Neuronal stem cell (in vitro differentiated cells): ENCODE data around the gene CLEC4F.
"Not testable (repeated sequence)": the region's sequence is repeated elsewhere in the genome, so short reads cannot be mapped to it uniquely, and the experiment has no call there.

ENCODE experiments used
- DNase-seq: peaks from one replicate; pipeline ENCODE4 v3.0.0-alpha.2; 2013; ENCODE audit warnings: low spot score
- H2AFZ ChIP-seq: one replicate; pipeline ENCODE4 v1.6.1; 2013; ENCODE audit warnings: mild to moderate bottlenecking, low read length, inconsistent platforms
- H2AK5ac ChIP-seq: 2 replicates; pipeline ENCODE4 v1.6.1; 2013; ENCODE audit warnings: low read depth, mild to moderate bottlenecking, inconsistent platforms, low read length, moderate library complexity, mixed read lengths
- H2BK120ac ChIP-seq: 2 replicates; pipeline ENCODE4 v1.6.1; 2013; ENCODE audit warnings: low read depth, mild to moderate bottlenecking, inconsistent platforms, low read length, moderate library complexity, mixed read lengths
- H2BK12ac ChIP-seq: one replicate; pipeline ENCODE4 v1.6.1; 2013; ENCODE audit warnings: low read length, inconsistent platforms
- H2BK15ac ChIP-seq: 2 replicates; pipeline ENCODE4 v1.6.1; 2013; ENCODE audit warnings: mild to moderate bottlenecking, low read length, inconsistent platforms, mixed read lengths
- H2BK5ac ChIP-seq: one replicate; pipeline ENCODE4 v1.6.1; 2013; ENCODE audit warnings: inconsistent platforms, mild to moderate bottlenecking, low read length, moderate library complexity
- H3K14ac ChIP-seq: one replicate; pipeline ENCODE4 v1.6.1; 2013; ENCODE audit warnings: low read length, inconsistent platforms
- H3K18ac ChIP-seq: 2 replicates; pipeline ENCODE4 v1.6.1; 2013; ENCODE audit warnings: low read length, inconsistent platforms
- H3K23ac ChIP-seq: 2 replicates; pipeline ENCODE4 v1.6.1; 2013; ENCODE audit warnings: low read depth, mild to moderate bottlenecking, mixed read lengths, low read length, inconsistent platforms; ENCODE audit not compliant: poor library complexity
- H3K27ac ChIP-seq: replicated peaks from 3 replicates; pipeline ENCODE4 v1.5.1; 2013; ENCODE audit warnings: low read length, inconsistent platforms
- H3K27me3 ChIP-seq, 3 experiments: 2 replicates each; pipeline ENCODE4 v1.6.1; 2013; ENCODE audit warnings: low read length in 3 of 3, mild to moderate bottlenecking in 2 of 3, inconsistent platforms in 1 of 3, low read depth in 1 of 3, mixed read lengths in 1 of 3, moderate library complexity in 1 of 3; ENCODE audit not compliant: control insufficient read depth in 3 of 3, insufficient read depth in 3 of 3
- H3K36me3 ChIP-seq, 2 donors: replicated peaks in 1 of 2; 2 replicates each; pipeline ENCODE4 v1.6.1; 2013; ENCODE audit warnings: low read length in 2 of 2; ENCODE audit not compliant: control insufficient read depth in 2 of 2, insufficient read depth in 2 of 2
- H3K4ac ChIP-seq: 2 replicates; pipeline ENCODE4 v1.6.1; 2013; ENCODE audit warnings: inconsistent platforms, mild to moderate bottlenecking, low read length, moderate library complexity
- H3K4me1 ChIP-seq, 2 donors: 1 replicate in 1 of 2; 2 replicates in 1 of 2; pipeline ENCODE4 v1.6.1; 2013; ENCODE audit warnings: low read length in 2 of 2, low read depth in 1 of 2; ENCODE audit not compliant: control insufficient read depth in 2 of 2, insufficient read depth in 1 of 2
- H3K4me2 ChIP-seq: one replicate; pipeline ENCODE4 v1.6.1; 2013; ENCODE audit warnings: mild to moderate bottlenecking, low read length, inconsistent platforms; ENCODE audit not compliant: insufficient read depth, poor library complexity, severe bottlenecking
- H3K4me3 ChIP-seq, 2 donors: 2 replicates each; pipeline ENCODE4 v1.5.1; 2013; ENCODE audit warnings: low read length in 2 of 2, mild to moderate bottlenecking in 2 of 2, inconsistent platforms in 1 of 2, moderate library complexity in 1 of 2
- H3K79me1 ChIP-seq: one replicate; pipeline ENCODE4 v1.6.1; 2013; ENCODE audit warnings: low read depth, mild to moderate bottlenecking, inconsistent platforms, low read length, moderate library complexity
- H3K9ac ChIP-seq: one replicate; pipeline ENCODE4 v1.6.1; 2013; ENCODE audit warnings: mild to moderate bottlenecking, low read depth, low read length, inconsistent platforms; ENCODE audit not compliant: poor library complexity
- H3K9me3 ChIP-seq, 2 donors: replicated peaks in 1 of 2; 2 replicates each; pipeline versions ENCODE3 to v1.6.1; 2013; ENCODE audit warnings: low read length in 2 of 2, mild to moderate bottlenecking in 2 of 2, inconsistent platforms in 1 of 2, low read depth in 1 of 2, mixed read lengths in 1 of 2, moderate library complexity in 1 of 2; ENCODE audit not compliant: control insufficient read depth in 2 of 2, insufficient read depth in 1 of 2
- H4K8ac ChIP-seq: one replicate; pipeline ENCODE4 v1.6.1; 2013; ENCODE audit warnings: low read depth, mild to moderate bottlenecking, inconsistent platforms, low read length, moderate library complexity
- H4K91ac ChIP-seq: one replicate; pipeline ENCODE4 v1.6.1; 2013; ENCODE audit warnings: low read length, low read depth, mild to moderate bottlenecking, inconsistent platforms; ENCODE audit not compliant: poor library complexity
- WGBS, 2 donors: extraction: QIAGEN DNeasy Blood & Tissue Kit; methylation state at CpG; one replicate each; pipeline ENCODE4 v1.1.7; 2013; ENCODE audit warnings: missing lambda C conversion rate in 2 of 2, mixed read lengths in 1 of 2; ENCODE audit not compliant: insufficient read length in 2 of 2, insufficient replicate concordance in 1 of 2; ENCODE audit errors: extremely low coverage in 2 of 2; 5-methylcytosine and 5-hydroxymethylcytosine counted together

Gene CLEC4F

GRCh38 chr2:70799706-70800105 lies 20.7 kb downstream of the CLEC4F start:
- no peak overlapping the region for H3K4me2 ChIP-seq
- no CpG with 5 or more reads among the region's 2 CpGs for WGBS, 2 donors
- no peak overlapping the region for H4K8ac ChIP-seq
- no peak overlapping the region for H3K27ac ChIP-seq
- no peak overlapping the region for H3K4me3 ChIP-seq
- H3K14ac ChIP-seq: no peak overlapping the region
- no peak overlapping the region for H3K9ac ChIP-seq
- peaks cover 3% of the 10 kb centered on the region in 2 donors for H3K9me3 ChIP-seq
- H4K91ac ChIP-seq: no peak overlapping the region
- H3K4ac ChIP-seq: no peak overlapping the region
- H2BK12ac ChIP-seq: no peak overlapping the region
- H3K23ac ChIP-seq: no peak overlapping the region
- H3K27me3 ChIP-seq: peaks cover 0 to 50% (median 0%) of the 10 kb centered on the region in 3 experiments
- H3K18ac ChIP-seq: no peak overlapping the region
- H2AK5ac ChIP-seq: no peak overlapping the region
- no peak overlapping the region for H2BK5ac ChIP-seq
- DNase-seq: no peak
- no peak overlapping the region for H2AFZ ChIP-seq
- H3K36me3 ChIP-seq: no peaks in the 10 kb centered on the region
- H3K4me1 ChIP-seq: peaks cover 0 to 7% of the 10 kb centered on the region in 2 donors
- H3K79me1 ChIP-seq: no peaks in the 10 kb centered on the region
- no peak overlapping the region for H2BK120ac ChIP-seq
- no peak overlapping the region for H2BK15ac ChIP-seq

GRCh38 chr2:70797996-70798395 lies 22.4 kb downstream of the CLEC4F start:
- not testable (repeated sequence) for H3K18ac ChIP-seq, H3K4ac ChIP-seq, H2AFZ ChIP-seq, H2BK15ac ChIP-seq, H2BK5ac ChIP-seq, H3K9ac ChIP-seq, H3K4me3 ChIP-seq, H2BK120ac ChIP-seq, H3K23ac ChIP-seq, H4K91ac ChIP-seq, H3K4me2 ChIP-seq, H3K4me1 ChIP-seq, H3K27ac ChIP-seq, H3K79me1 ChIP-seq, H3K14ac ChIP-seq, DNase-seq, H3K9me3 ChIP-seq, H3K36me3 ChIP-seq, H2AK5ac ChIP-seq, H2BK12ac ChIP-seq, H4K8ac ChIP-seq
- peaks cover 0 to 59% (median 0%) of the 10 kb centered on the region in 3 experiments for H3K27me3 ChIP-seq
- no CpG with 5 or more reads among the region's 3 CpGs for WGBS, 2 donors

GRCh38 chr2:70797506-70797905 lies 22.9 kb downstream of the CLEC4F start:
- no CpG with 5 or more reads among the region's 2 CpGs for WGBS, 2 donors
- H2BK15ac ChIP-seq: no peak overlapping the region
- H3K4me2 ChIP-seq: no peak overlapping the region

GRCh38 chr2:70796262-70796661 lies 24.1 kb downstream of the CLEC4F start:
- Histone ChIP-seq H3K79me1 (no peaks in the 10 kb centered on the region), H2BK5ac (no peak overlapping the region), H3K18ac (no peak overlapping the region), H4K8ac (no peak overlapping the region), H2AFZ (no peak overlapping the region), H3K4ac (no peak overlapping the region), H3K9me3 (peaks cover 3 to 7% of the 10 kb centered on the region in 2 donors), H3K27me3 (peaks cover 2 to 60% (median 10%) of the 10 kb centered on the region in 3 experiments), H3K4me1 (peaks cover 0 to 7% of the 10 kb centered on the region in 2 donors), H3K27ac (no peak overlapping the region), H2AK5ac (no peak overlapping the region), H3K23ac (no peak overlapping the region), H3K9ac (peak overlapping the region; percentile 47), H3K36me3 (no peaks in the 10 kb centered on the region), H3K14ac (no peak overlapping the region), H3K4me3 (no peak overlapping the region), H2BK120ac (no peak overlapping the region), H3K4me2 (no peak overlapping the region), H4K91ac (no peak overlapping the region), H2BK15ac (no peak overlapping the region), H2BK12ac (no peak overlapping the region)
- DNase-seq: no peak
- no CpG with 5 or more reads among the region's 1 CpG for WGBS, 2 donors

More at GRCh38 chr2:70797506-70797905, 22.9 kb downstream of the CLEC4F start:
- no peak for DNase-seq
- no peak overlapping the region for H2BK120ac ChIP-seq
- H2AK5ac ChIP-seq: no peak overlapping the region
- no peak overlapping the region for H2BK12ac ChIP-seq
- H3K18ac ChIP-seq: peak overlapping the region; percentile 35
- H3K27ac ChIP-seq: no peak overlapping the region
- no peaks in the 10 kb centered on the region for H3K79me1 ChIP-seq
- no peak overlapping the region for H3K9ac ChIP-seq
- H3K23ac ChIP-seq: no peak overlapping the region
- H3K4me3 ChIP-seq: no peak overlapping the region
- H3K36me3 ChIP-seq: no peaks in the 10 kb centered on the region
- no peak overlapping the region for H2BK5ac ChIP-seq
- H3K4ac ChIP-seq: no peak overlapping the region
- H2AFZ ChIP-seq: no peak overlapping the region
- peaks cover 0 to 7% of the 10 kb centered on the region in 2 donors for H3K4me1 ChIP-seq
- no peak overlapping the region for H4K8ac ChIP-seq
- peaks cover 3% of the 10 kb centered on the region in 2 donors for H3K9me3 ChIP-seq
- H3K14ac ChIP-seq: no peak overlapping the region
- H3K27me3 ChIP-seq: peaks cover 0 to 60% (median 0%) of the 10 kb centered on the region in 3 experiments
- no peak overlapping the region for H4K91ac ChIP-seq
